Measurements from ENCODE around the gene TNFRSF19. TPM values are rescaled to one million over a fixed set of nuclear protein-coding genes. Genes with fewer than 3 reads are reported as not detected.

The TNFRSF19 gene
- total RNA-seq, 1 donor from 2014 or later, result 19.0 TPM

DNA sequence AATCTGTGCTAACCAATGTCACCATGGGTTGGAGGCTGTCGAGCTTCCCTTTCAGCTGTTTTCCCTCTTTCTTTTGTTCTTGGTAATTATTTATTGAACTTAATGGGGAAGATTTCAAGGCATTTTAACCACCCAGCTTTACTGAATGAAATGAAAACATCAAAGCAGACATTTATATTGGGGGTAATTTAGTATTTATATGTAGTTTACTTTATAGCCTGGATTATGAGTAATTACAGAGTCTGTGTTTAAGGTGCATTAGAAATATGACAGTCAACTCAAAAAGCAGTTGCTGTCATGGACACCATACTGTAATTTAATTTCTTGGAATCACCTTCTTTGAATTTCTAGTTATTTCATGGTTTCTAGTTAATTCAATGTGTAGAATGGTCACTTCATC, 42.0 kb downstream of the TNFRSF19 start:
- H3K4me3 Mint-ChIP-seq (ENCODE audit: low read depth), result no peak overlapping the region
- H3K9me3 Mint-ChIP-seq (ENCODE audit: low read depth), result no peaks in the 10 kb centered on the region
- TF ChIP-seq, protein P1, sequence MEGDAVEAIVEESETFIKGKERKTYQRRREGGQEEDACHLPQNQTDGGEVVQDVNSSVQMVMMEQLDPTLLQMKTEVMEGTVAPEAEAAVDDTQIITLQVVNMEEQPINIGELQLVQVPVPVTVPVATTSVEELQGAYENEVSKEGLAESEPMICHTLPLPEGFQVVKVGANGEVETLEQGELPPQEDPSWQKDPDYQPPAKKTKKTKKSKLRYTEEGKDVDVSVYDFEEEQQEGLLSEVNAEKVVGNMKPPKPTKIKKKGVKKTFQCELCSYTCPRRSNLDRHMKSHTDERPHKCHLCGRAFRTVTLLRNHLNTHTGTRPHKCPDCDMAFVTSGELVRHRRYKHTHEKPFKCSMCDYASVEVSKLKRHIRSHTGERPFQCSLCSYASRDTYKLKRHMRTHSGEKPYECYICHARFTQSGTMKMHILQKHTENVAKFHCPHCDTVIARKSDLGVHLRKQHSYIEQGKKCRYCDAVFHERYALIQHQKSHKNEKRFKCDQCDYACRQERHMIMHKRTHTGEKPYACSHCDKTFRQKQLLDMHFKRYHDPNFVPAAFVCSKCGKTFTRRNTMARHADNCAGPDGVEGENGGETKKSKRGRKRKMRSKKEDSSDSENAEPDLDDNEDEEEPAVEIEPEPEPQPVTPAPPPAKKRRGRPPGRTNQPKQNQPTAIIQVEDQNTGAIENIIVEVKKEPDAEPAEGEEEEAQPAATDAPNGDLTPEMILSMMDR (IDR thresholded peaks at IDR 0.05; ENCODE audit: unreplicated experiment), result no peak
- H3K27ac Mint-ChIP-seq, result no peak overlapping the region
- H3K27me3 Mint-ChIP-seq, result peaks cover 17% of the 10 kb centered on the region
- peaks cover 30% of the 10 kb centered on the region for H3K4me1 Mint-ChIP-seq (ENCODE audit: low read depth)
- peaks cover 5% of the 10 kb centered on the region for H3K36me3 Mint-ChIP-seq (ENCODE audit: insufficient read depth)
- DNase-seq (ENCODE audit: low spot score, unreplicated experiment), result no peak

DNA sequence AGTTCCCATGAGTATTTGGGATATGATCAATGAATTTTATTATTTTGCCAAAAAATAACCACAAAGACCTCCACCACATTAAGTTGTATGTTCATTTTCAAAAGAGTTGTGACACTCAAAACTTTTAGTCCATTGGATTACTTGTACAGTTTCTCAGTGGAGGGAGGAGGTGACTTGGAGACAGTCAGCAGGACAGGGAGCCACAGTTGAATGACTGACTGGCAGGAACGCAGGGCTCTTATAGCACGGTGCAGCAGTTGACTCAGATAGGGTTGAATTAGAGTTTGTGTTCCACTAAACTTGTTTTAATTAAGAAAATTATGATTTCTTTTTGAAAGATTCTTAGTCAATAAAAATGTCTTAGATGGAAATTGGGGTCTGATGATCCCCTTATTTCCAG, 42.5 kb downstream of the TNFRSF19 start:
- Mint-ChIP-seq H3K36me3 (ENCODE audit: insufficient read depth) (peaks cover 7% of the 10 kb centered on the region), H3K4me1 (ENCODE audit: low read depth) (peaks cover 35% of the 10 kb centered on the region), H3K4me3 (ENCODE audit: low read depth) (no peak overlapping the region), H3K27me3 (peaks cover 20% of the 10 kb centered on the region), H3K27ac (no peak overlapping the region), H3K9me3 (ENCODE audit: low read depth) (no peaks in the 10 kb centered on the region)
- TF ChIP-seq, protein P1 (IDR thresholded peaks at IDR 0.05; ENCODE audit: unreplicated experiment), result no peak
- no peak for DNase-seq (ENCODE audit: low spot score, unreplicated experiment)

DNA sequence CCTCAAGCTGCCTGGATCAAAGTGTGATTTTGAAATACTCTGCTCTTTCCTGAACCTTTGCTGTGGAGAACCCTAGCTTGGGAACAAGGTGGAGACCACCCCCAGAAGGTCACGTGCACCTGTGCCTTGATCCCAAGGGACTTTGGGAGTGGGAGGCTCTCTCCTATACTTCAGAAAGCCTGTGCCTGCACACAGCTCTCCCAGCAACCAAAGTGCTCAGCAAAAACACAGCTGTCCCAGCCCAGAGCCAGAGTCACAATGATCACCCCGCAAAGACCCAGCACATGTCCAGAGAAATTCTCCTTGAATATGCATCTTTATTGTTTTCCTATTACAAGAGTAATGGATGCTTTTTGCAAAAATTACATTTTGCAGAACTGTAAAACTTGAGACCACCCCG, 43.4 kb downstream of the TNFRSF19 start:
- Mint-ChIP-seq H3K9me3 (ENCODE audit: low read depth) (no peaks in the 10 kb centered on the region), H3K27ac (no peak overlapping the region), H3K27me3 (peaks cover 20% of the 10 kb centered on the region), H3K4me1 (ENCODE audit: low read depth) (peaks cover 39% of the 10 kb centered on the region), H3K36me3 (ENCODE audit: insufficient read depth) (peaks cover 9% of the 10 kb centered on the region), H3K4me3 (ENCODE audit: low read depth) (no peak overlapping the region)
- TF ChIP-seq, protein P1 (IDR thresholded peaks at IDR 0.05; ENCODE audit: unreplicated experiment), result no peak
- DNase-seq (ENCODE audit: low spot score, unreplicated experiment), result no peak

DNA sequence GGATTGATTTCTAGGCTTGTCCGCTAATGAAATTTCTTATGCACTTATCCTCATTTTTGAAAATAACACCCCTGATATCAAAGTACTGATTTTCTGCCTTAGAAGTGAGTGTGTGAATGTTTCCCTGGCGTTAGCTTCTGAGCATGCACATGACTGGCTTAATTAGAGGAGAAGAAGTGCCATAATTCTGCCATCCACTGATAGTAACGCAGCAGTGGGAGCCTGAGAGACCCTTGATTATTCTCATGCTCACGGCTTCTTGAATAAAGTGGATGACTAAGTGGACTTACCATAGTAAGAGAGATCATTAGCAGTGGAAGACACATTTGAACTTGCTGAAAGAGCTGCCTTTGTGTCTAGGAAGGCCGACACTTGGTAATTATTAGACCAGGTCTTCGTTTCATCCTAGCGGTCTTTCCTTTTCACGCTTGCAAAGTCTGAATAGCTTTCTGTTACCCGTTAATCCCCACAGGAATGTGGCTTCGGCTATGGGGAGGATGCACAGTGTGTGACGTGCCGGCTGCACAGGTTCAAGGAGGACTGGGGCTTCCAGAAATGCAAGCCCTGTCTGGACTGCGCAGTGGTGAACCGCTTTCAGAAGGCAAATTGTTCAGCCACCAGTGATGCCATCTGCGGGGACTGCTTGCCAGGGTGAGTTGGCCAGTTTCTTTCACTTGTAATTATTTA, 45.3 kb downstream of the TNFRSF19 start:
- H3K4me1 Mint-ChIP-seq (ENCODE audit: low read depth), result peaks cover 33% of the 10 kb centered on the region
- H3K4me3 Mint-ChIP-seq (ENCODE audit: low read depth), result no peak overlapping the region
- DNase-seq (ENCODE audit: low spot score, unreplicated experiment), result no peak
- peaks cover 12% of the 10 kb centered on the region for H3K36me3 Mint-ChIP-seq (ENCODE audit: insufficient read depth)
- H3K27ac Mint-ChIP-seq, result no peak overlapping the region
- H3K9me3 Mint-ChIP-seq (ENCODE audit: low read depth), result no peaks in the 10 kb centered on the region
- H3K27me3 Mint-ChIP-seq, result peaks cover 20% of the 10 kb centered on the region
- TF ChIP-seq, protein P1 (IDR thresholded peaks at IDR 0.05; ENCODE audit: unreplicated experiment), result no peak

DNA sequence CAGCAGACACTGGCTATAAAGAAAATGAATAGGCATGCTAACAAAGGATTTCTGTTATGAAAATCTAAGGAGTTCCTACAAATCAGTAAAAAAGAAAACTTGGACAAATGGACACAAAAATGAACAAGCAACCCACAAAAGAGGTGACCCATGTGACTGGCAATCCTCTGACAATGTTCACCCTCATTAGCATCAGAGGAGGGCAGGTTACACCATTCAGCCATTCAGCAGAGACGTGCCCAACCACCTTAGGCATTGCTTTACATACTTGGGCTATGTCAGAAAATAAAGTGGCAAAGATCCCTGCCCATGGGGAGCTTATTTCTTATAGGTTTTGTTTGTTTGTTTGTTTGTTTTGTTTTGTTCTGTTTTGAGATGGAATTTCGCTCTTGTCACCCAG, 46.0 kb downstream of the TNFRSF19 start:
- H3K4me3 Mint-ChIP-seq (ENCODE audit: low read depth), result no peak overlapping the region
- H3K27ac Mint-ChIP-seq, result no peak overlapping the region
- TF ChIP-seq, protein P1 (IDR thresholded peaks at IDR 0.05; ENCODE audit: unreplicated experiment), result no peak
- peaks cover 39% of the 10 kb centered on the region for H3K4me1 Mint-ChIP-seq (ENCODE audit: low read depth)
- no peaks in the 10 kb centered on the region for H3K9me3 Mint-ChIP-seq (ENCODE audit: low read depth)
- DNase-seq (ENCODE audit: low spot score, unreplicated experiment), result no peak
- H3K27me3 Mint-ChIP-seq, result peaks cover 20% of the 10 kb centered on the region
- H3K36me3 Mint-ChIP-seq (ENCODE audit: insufficient read depth), result peaks cover 12% of the 10 kb centered on the region

Measured in progenitor cell of endocrine pancreas (in vitro differentiated cells).